GM21447 (cell line): ENCODE results near the gene MVB12A.
A peak's percentile ranks its signal among the peaks of the same experiment; 100 is the strongest.

Experiments
- ATAC-seq: cut with Tn5 transposase; IDR thresholded peaks from one replicate; pipeline ENCODE4 v1.9.1; 2021; ENCODE audit not compliant: unreplicated experiment

MVB12A gene

DNA sequence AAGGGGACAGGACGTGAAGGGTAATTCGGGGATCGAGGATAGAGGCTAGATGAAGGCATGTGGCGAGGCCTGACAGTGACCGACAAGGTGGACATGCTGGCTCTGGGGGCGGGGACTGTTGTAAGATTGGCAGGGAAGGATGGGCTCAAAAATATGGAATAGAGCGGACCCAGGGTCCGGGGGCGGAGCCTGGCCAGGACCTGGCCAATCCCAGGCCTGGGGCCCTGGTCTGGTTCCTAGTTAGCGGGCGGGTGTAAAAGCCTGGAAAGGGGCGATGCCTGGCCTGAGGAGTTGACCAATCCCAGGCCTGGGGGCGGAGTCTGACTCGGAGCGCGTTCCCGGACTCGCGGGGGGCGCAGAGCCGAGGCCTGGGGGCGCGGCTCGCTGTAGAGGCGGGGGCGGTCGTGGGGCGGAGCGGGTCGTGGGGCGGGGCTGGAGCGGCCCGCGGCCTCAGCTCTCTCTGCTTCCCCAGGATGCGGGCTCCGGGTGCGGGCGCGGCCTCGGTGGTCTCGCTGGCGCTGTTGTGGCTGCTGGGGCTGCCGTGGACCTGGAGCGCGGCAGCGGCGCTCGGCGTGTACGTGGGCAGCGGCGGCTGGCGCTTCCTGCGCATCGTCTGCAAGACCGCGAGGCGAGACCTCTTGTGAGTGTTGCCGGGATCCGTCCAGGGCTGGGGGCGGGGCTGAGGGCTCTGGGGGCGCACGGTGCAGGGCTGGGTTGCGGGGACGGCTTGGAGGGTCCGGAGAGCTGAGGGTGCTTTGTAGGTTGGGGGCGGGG is 50.4 kb downstream of the MVB12A start, which contains the start of gene SLC27A1:
SLC27A1 (plus strand) TSS at position 457 of the 774 bp plus-strand sequence; CDS start at position 474, 17 bp downstream.
- peak; percentile 74 for ATAC-seq

DNA sequence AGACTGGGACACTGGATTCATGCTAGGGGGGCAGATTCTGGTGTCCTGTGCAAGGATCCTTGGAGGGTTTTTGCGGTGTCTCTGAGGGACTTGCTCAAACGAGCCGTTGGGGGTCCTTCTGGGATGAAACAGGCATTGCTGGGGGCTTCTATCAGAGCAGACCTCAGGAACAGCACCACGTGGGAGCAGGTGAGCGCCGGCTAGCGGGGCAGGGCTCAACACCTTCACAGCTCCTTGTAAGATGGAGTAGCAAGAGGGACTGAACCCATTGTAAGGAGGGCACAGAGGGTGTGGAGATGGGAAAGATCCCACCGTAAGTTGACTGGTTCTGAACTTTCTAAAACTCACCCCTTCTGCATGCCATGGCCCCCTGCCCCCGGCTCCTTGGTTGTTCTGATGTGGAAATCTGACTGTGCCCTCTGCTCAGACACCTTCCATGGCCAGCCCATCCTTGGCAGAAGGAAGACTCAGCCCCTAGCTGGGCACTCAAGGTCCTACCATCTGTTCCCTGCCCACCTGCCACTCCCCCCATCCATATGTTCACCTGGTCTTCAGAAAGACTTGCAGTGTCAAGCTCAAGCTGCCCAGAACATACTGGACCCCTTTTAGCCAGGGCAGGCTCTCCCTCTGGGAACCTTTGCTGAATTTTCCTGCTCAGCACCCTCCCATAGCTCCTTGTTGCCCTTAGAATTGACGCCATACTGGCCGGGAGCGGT is 51.7 kb downstream of the MVB12A start:
- no peak for ATAC-seq

GRCh38 chr19:17473041-17473440 is 53.2 kb downstream of the MVB12A start:
- no peak for ATAC-seq
